HG02870 (cell line): ENCODE measurements around the gene DHX36.

Experiments used
- ATAC-seq: cut with Tn5 transposase; IDR thresholded peaks from one replicate; pipeline ENCODE4 v1.9.1; 2021; ENCODE audit warnings: mild to moderate bottlenecking, moderate library complexity; ENCODE audit not compliant: unreplicated experiment

The DHX36 gene

DNA sequence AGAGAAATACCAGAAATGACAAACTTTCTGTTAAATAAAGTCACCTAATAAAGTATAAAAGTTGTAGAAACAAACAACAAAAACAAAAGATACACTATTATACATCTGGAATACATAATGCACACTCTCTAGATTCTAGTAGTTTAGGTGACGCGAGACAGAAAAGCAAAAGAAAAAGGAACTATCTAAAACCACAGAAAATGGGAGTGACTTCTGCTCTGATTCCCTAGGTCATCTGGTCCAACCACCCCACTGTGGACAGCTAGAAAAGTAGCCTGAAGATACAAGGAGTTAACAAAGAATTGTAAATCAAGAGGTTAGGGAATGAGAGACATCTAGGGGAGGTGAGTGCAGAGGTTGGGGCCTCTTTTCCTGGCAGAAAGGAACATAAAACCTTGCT is 39.1 kb downstream of the DHX36 start:
- peak; percentile 68 for ATAC-seq

DNA sequence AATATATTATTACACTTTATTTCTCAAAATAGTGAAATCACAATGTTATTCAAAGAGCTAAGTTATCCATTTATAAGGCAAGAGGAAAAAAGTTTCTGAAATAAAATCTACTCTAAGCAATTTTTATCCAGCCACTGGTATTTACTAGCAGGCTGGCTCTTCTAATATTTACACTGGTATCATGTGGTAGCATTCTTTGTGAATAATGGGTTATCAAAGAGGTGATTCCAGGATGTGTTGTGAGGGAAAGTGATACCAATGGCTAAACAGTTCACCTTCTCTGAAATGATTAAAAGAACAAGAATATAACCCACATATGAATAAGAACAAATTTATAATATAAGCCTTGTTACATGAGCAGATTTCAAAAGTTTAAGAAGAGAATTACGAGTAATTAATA is 44.1 kb downstream of the DHX36 start:
- ATAC-seq, result no peak

DNA sequence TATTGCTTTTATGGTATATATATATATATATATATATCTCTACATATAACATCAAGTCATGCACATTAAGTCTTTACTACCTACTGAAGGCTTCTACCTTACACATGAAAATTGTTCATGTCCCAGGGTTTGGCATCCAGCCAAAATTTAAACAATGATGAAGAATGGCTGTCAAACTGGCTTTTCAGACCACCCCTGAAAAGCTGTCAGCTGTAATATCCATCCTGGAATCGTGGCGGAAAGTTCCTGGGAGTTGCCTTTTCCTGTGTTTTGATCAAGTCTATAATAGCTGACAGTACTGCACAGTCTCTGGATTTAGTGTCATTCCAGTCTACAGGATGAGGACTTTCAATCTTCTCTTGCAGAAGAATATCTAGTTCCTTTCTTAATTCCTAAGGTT is 48.3 kb downstream of the DHX36 start:
- ATAC-seq, result no peak

DNA sequence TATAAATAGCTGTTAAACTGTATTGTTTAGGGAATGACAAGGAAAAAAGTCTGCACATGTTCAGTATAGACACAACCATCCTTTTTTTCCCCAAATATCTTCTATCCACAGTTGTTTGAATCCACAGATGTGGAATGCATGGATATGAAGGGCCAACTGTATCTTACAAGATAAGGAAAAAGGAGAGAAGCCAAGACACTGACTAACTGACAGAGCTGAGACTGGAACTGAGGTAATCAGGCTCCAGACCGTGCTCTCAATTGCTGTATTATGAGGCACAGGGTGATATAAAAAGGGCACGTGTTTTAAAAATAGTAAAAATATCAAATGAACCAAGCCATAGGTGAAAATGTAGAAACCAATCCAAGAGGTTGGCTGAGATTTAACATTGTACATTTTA is 49.0 kb downstream of the DHX36 start:
- no peak for ATAC-seq

DNA sequence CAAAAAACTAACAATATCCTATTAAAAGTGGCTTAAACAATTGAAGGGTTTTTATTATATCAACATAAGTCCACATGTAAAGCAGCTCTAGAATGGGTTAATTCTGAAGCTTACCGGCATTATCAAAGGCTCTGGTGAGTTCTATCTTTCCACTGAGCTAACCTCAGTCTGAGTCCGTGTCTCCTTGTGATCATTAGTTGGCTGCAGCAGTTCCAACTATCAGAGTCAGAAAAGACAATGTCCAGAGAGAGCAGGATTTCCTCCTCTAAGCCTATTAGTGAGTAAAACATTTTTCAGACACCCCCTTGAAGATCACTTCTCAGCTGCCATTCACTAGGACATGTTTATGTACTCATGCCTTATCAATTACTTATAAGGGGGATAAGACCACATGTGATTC is 49.9 kb downstream of the DHX36 start:
- no peak for ATAC-seq

DNA sequence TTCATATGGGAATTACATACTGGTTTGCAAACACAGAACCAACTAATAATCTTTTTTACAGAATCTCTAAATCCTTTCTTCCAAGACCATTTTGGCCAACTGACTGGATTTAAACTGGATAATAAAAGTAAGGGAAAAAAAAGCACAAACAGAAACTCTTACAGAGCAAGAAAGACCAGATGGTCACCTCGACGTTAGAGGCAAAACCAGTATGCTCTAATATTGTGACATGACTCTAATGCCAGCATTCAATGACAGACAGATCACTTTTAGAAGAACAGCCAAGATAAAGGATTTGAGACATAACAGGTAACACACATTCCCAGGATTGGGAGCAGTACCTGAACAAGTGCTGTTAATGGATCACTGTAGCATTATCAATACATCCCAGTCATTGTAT is 50.9 kb downstream of the DHX36 start:
- ATAC-seq, result no peak

DNA sequence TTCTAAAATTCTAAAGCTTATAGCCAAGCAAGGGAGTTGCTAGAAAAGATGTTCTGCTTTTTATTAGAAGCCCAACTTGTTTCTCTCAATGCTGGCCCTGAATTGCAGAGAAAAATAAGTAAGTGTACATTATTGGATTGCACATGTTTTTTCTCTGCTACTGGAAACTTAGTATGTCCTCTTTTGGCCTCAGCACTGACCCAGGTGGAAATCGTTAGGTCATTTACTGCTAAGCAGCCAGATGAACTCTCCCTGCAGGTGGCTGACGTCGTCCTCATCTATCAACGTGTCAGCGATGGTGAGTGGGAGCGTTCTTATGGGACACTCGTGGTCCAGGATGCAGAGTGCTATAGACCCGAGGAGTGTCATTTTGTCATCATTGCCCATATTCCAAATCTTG is 69.8 kb downstream of the DHX36 start:
- no peak for ATAC-seq

DNA sequence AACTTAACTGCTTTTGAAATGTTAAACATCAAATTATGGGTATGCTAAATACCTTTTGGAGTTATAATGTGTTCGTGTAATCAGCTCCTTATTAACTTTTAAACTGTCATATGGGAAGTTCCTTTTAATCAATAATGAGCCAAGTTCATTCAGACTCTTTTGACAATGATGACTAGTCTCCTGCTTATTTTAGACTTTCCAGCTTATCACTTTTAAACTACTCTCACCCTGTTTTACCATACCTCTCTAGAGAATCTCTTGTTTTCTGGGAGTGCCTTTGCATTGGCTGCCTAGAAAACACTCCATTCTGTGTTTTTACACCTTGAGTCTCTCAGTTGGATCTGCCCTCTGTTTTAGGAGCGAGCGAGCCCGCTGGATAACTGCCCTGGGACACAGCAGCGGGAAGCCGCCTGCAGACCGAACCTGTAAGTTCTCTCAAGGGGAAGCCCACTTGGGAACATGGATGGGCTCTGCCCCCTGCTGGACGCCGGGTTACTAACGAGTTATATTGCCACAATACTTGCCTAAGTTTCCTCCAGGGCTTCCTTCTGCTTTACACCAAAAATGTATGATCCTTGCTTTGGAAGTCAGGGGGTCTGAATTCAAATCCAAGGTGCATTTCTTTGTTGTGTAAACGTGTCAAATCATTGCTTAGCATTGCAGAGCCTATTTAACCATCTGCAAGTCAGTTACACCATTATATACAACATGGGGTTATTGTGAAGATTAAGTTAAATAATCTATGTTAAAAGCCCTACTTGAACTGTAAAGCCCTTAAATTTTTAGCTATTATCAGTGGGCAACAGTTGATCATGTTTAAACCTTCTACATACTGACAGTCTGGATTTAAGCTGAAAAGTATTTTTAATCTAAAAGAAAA is 71.3 kb downstream of the DHX36 start:
- peak; percentile 96 for ATAC-seq

DNA sequence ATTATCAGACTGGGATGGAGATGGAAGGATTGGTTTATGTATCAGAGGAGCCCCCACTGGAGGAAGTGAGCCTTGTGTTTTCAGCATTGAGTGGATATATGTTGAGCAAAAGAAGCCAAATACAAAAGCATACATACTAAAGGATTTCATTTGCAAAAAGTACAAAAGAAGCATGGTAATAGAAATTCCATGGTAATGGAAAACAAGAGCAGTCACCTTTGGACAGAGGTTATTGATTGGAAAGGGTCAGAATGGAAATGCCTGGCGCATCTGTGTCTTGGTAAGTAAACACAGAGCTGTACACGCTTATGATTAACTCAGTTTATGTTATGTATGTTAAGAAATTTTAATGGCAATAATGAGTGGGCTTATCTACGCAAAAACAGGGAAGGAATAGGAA is 72.7 kb downstream of the DHX36 start:
- no peak for ATAC-seq

DNA sequence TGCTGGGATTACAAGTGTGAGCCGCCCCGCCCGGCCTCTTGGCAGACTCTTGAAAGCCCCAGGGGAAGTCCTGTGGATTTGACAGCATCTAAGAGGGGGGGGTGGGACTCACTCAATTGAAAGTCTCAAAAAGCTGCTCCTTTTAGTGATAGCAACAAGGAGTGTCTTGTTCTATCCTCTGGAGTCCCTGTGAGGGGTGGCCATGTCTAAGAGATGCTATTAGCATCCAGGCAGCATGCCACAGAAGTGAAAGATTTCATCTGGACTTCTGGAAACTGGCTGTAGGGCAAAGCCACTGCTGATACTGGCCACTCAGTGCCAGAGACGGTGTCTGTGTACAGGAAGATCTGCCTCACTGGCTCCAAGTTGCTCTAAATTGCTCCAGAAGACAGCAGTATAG is 74.0 kb downstream of the DHX36 start:
- ATAC-seq, result no peak

DNA sequence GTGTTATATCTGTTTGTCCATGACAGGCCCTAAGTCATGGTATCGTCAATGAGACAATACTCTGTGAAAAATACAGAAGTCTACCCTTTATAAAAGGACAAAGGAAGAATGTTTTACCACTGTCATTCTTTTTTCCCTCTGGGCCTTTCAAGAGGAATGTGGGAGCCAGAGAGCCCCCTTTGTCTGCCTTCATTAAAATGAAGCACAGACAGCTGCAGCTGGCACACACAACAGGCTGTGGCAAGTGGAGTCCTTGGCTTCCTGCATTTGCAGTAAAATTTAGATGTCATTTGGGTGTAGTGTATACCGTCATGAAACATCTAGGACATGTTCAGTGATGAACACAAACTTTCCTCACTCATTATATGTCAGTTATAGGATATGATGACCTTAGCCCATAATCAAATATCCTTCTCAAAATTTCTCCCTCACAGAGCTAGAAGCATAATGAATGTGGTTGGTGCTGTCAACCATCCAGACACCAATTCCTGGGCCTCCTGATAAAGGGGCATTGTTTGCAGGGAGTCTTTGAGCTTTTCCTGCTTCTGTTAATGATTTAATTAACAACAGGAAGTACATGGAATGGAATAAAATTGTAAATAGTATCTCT is 76.4 kb downstream of the DHX36 start:
- no peak for ATAC-seq

DNA sequence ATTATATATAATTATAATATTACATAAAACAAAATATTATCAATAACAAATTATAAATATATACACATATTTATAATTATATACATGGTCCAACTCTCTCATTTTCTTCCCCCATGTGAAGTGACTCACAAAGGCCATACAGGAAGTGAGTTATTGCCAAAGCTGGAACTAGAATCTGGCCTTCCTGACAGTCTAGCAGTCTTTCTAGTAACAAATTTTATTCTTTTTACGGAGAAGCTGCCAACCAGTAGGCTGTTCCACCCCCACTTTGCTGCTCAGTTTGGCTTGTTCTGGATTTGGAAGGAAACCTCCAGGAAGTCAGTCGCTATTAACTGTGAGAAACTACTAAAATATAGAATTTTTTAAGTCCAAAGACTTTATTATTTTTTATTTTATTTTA is 79.6 kb downstream of the DHX36 start:
- ATAC-seq, result no peak

DNA sequence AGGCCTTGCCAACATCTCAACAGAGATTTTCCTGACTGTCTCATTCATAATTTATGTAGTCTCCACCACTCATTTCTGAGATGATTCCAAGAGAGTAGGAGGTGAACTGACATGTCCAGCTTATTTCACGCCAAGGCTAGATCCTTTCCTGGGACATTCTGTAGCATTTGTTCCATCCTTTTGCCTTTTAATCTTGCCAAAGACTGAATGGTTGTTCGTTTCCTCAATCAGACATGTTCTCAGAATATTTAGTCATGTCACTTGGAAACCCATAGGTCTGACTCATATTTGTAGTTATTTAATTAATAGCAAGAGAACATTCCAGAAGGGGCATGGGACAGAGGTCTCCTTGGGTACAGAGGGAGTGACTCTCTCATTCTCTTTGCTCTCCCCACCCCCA is 80.9 kb downstream of the DHX36 start:
- ATAC-seq, result no peak

DNA sequence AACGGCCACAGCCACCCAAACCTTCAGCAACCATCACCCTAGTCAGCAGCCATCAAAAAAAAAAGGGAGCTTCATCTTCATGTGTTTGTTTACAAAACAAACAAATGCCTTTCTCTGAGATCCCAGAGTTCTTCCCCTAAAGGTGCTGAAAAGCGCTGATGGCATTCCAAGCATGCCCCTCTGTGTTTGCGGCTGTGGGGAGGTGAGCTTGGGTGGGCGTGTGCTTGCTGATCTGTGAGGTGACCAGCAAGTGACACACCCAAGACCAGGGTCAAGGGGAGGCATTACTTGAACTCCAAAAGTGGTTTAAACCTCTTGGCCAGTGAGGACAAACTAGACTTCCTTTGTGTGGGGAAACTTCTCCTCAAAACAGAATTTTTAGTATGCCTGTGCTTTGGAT is 81.5 kb downstream of the DHX36 start:
- no peak for ATAC-seq

DNA sequence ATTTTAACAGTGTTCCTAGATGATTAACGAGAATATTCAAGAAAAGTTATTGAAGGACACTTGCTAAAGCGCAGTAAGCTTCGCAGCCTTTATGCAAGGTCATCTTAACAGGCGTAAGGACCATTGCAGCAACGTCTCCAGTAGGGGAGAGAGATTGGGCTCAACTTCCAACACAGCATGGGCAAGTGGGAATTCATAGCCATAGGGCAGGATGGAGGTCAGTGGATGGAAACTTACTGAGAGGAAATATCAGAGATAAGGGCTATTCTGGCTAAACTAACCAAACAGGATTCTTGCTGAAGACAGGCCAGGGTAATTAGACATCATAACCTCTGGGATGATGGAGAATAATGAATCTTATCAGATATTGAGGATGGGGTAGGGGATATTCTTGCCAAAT is 82.8 kb downstream of the DHX36 start:
- no peak for ATAC-seq

DNA sequence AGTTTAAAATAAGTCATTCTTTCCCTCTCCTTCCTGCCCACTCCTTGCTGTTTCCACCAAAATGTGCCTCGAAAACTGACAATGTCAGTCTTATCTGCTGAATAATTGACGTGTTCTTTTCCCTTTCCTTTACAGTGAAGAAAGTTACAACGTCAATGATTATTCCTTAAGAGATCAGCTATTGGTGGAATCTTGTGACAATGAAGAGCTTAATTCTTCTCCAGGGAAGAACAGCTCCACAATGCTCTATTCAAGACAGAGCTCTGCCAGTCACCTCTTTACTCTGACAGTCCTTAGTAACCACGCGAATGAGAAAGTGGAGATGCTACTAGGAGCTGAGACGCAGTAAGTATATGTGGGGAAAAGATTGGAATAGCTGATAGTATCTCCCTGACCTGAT is 84.1 kb downstream of the DHX36 start:
- no peak for ATAC-seq

DNA sequence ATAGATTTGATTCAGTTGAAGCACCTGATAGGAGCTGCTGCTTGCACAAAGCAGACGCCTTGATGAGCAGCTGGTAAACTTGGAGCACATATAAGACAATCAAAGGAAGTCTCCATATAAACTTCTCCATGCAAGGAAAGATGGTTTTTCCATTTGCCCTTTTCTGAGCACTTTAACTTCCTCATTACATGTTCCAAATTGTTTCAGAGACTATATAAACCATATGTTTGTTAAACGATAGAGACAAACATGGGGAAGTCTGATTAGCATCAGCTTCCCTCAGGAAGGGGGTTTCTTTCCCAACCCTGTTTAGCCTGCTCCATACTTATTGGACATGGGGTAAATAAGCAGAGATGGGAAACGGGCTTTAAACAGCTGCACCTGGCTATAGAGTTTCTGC is 88.0 kb downstream of the DHX36 start:
- no peak for ATAC-seq

DNA sequence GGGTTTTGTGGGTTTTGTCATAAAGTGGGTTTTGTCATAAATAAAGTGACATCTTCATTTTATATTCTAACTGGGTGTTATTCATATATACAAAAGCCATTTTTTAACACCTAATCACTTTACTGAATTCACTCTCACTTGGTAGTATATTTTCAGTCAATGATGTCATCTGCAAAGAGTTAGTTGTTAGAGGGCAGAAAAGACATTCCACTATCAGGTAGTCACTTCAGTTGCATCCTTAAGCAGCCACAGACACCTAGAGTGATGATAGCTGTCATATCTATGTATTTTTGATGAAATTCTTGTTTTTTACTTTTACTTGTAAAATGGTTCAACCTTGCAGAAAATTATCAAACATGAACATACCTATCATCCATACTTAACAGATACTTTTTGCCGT is 89.0 kb downstream of the DHX36 start:
- no peak for ATAC-seq

DNA sequence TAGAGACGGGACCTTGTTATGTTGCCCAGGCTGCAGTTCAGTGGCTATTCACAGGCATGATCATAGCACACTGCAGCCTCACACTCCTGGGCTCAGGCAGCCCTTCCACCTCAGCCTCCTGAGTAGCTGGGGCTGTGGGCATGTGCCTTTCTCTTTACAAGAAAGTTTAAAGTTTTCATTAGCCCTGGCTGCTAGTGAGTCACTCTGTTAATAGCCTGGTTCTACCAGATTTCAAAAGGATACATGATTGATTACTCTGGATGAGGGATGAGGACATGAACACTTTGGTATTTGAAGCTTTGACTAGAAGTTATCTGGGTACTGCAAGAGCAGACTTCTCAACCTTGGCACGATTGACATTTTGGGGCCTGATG is 95.1 kb downstream of the DHX36 start:
- no peak for ATAC-seq

DNA sequence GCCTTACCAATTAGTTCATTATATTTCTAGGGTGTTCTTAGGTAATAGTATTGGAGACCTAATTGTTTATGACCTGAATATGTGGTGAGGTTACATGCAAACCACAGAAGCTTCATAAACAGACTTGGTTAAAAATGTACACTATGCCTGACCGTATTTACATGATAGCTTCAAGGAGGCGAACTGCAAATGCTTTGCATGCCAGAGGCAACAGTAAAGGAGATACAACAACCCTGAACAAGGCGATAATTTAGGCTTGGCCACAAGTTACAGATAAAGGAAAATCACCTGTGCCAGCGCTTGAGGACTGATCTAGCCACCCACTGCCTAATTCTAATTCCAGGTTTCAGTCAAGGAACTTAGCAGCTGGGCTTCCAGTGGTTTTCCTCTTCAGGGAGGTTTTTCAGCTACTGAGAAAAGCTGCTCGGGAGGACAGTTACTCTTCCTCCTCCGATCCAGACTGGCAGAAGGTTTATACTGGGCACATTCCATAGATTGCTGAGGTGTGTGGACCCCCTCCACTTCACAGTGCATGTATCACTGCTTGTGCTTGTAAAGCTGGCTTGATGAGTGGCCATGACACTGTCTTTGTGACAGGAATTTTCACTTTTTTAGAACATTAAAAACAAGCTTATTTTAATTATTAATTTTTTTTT is 95.6 kb downstream of the DHX36 start:
- no peak for ATAC-seq

DNA sequence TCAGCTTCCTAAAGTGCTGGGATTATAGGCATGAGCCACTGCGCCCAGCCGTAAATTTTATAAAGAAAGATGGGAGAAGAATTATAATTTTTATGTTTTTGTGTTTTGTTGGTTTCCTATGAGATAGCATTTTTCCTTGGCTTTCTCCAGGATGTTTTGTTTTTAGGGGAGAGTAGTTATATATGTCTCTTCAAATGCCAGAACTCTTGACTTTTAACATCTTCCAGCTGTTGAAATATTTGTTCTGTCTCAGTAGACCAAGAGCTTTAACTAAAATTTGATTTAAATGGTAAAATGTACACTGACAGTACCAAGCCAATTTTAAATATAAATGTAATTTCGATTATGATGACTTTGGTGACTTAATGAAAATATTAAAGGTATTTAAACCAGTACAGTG is 96.8 kb downstream of the DHX36 start:
- no peak for ATAC-seq

DNA sequence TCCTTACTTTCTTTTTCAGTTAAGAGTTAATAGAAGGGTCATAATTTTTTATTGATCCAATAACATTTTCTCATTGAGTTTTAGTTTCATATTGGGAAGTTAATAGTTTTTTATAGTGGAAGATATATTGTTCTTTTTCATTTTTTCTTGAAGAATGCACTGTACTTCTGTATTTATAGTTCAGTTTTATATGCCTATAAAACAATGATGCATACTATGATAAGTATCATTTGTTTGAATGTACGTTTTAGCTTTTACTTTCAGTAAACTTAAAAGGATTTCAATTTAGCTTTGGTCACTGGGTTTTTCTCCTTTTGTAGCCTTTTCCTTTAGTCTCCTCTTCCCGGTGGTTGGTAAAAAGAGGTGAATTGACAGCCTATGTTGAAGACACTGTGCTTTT is 98.8 kb downstream of the DHX36 start:
- ATAC-seq, result no peak
